ENCODE measurements around the gene CST9. TPM values are rescaled to one million over a fixed set of nuclear protein-coding genes. Genes with fewer than 3 reads are reported as not detected.
A peak's percentile ranks its signal among the peaks of the same experiment; 100 is the strongest.

CST9 gene
- total and polyA plus RNA-seq, 2 of the 13 experiments (the other 11 are each of a cell fraction or from before 2014, with no cell fraction given) = 0.07 TPM; not detected in 1

DNA sequence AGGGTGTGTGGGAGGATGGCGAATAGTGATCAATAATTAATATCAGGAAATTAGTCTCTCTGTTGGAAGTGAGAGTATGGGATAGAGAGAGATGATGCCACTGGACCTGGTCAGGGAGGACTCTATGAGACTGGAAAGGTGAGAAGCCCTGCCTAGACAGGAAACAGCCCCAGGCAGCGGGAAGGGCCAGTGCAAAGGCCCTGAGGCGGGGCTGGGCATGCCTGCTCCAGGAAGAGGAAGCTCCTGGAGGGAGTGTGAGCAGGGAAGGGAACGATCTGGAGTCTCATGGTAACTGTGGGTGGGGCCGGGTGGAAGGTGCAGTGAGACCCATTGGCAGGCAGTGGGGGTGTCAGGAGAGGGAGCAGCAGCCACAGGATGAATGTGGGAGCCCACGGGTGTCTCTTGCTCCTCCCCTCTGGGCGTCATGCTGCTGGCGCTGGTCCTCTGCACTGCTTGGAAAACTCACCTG is 33.8 kb upstream of the CST9 start (continued):
- TF ChIP-seq, protein P1, sequence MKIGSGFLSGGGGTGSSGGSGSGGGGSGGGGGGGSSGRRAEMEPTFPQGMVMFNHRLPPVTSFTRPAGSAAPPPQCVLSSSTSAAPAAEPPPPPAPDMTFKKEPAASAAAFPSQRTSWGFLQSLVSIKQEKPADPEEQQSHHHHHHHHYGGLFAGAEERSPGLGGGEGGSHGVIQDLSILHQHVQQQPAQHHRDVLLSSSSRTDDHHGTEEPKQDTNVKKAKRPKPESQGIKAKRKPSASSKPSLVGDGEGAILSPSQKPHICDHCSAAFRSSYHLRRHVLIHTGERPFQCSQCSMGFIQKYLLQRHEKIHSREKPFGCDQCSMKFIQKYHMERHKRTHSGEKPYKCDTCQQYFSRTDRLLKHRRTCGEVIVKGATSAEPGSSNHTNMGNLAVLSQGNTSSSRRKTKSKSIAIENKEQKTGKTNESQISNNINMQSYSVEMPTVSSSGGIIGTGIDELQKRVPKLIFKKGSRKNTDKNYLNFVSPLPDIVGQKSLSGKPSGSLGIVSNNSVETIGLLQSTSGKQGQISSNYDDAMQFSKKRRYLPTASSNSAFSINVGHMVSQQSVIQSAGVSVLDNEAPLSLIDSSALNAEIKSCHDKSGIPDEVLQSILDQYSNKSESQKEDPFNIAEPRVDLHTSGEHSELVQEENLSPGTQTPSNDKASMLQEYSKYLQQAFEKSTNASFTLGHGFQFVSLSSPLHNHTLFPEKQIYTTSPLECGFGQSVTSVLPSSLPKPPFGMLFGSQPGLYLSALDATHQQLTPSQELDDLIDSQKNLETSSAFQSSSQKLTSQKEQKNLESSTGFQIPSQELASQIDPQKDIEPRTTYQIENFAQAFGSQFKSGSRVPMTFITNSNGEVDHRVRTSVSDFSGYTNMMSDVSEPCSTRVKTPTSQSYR (CRISPR knock-in tag; IDR thresholded peaks at IDR 0.05; ENCODE audit: borderline replicate concordance) = peak; percentile 2; the same call in 1 of the 2 replicates
- TF ChIP-seq TARDBP (CRISPR knock-in tag; IDR thresholded peaks at IDR 0.05) (no peak), ZNF263 (CRISPR knock-in tag; IDR thresholded peaks at IDR 0.05) (peak; percentile 88), ZNF225 (CRISPR knock-in tag; IDR thresholded peaks at IDR 0.05) (no peak), PAF1 (CRISPR knock-in tag; IDR thresholded peaks at IDR 0.05) (no peak), YEATS2 (CRISPR knock-in tag; IDR thresholded peaks at IDR 0.05; ENCODE audit: borderline replicate concordance) (0 out of 2 replicates have a peak, but pooled peaks have one; percentile 13), CBX1 (IDR thresholded peaks at IDR 0.05; ENCODE audit: low read depth) (peak; percentile 39), PTBP1 (IDR thresholded peaks at IDR 0.05; ENCODE audit: low read depth, low read length, poor library complexity, severe bottlenecking) (peak; percentile 87), PPARG (CRISPR knock-in tag; conservative IDR thresholded peaks at IDR 0.05) (no peak), RCOR2 (CRISPR knock-in tag; IDR thresholded peaks at IDR 0.05) (peak; percentile 72; the same call in 1 of the 2 replicates), ZNF431 (CRISPR knock-in tag; IDR thresholded peaks at IDR 0.05; ENCODE audit: borderline replicate concordance, low read depth) (no peak), ZBTB38 (CRISPR knock-in tag; IDR thresholded peaks at IDR 0.05) (peak; percentile 53; the same call in 1 of the 2 replicates), ZNF83 (CRISPR knock-in tag; IDR thresholded peaks at IDR 0.05; ENCODE audit: borderline replicate concordance) (peak; percentile 54; the same call in 1 of the 2 replicates), ATF7 (IDR thresholded peaks at IDR 0.05) (no peak), ATF7 (CRISPR knock-in tag; IDR thresholded peaks at IDR 0.05) (no peak), MIER3 (CRISPR knock-in tag; IDR thresholded peaks at IDR 0.05; ENCODE audit: borderline replicate concordance) (0 out of 2 replicates have a peak, but pooled peaks have one; percentile 10)
- TF ChIP-seq, protein P2, sequence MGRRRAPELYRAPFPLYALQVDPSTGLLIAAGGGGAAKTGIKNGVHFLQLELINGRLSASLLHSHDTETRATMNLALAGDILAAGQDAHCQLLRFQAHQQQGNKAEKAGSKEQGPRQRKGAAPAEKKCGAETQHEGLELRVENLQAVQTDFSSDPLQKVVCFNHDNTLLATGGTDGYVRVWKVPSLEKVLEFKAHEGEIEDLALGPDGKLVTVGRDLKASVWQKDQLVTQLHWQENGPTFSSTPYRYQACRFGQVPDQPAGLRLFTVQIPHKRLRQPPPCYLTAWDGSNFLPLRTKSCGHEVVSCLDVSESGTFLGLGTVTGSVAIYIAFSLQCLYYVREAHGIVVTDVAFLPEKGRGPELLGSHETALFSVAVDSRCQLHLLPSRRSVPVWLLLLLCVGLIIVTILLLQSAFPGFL (CRISPR knock-in tag; IDR thresholded peaks at IDR 0.05) = no peak
- TF ChIP-seq, protein P3, sequence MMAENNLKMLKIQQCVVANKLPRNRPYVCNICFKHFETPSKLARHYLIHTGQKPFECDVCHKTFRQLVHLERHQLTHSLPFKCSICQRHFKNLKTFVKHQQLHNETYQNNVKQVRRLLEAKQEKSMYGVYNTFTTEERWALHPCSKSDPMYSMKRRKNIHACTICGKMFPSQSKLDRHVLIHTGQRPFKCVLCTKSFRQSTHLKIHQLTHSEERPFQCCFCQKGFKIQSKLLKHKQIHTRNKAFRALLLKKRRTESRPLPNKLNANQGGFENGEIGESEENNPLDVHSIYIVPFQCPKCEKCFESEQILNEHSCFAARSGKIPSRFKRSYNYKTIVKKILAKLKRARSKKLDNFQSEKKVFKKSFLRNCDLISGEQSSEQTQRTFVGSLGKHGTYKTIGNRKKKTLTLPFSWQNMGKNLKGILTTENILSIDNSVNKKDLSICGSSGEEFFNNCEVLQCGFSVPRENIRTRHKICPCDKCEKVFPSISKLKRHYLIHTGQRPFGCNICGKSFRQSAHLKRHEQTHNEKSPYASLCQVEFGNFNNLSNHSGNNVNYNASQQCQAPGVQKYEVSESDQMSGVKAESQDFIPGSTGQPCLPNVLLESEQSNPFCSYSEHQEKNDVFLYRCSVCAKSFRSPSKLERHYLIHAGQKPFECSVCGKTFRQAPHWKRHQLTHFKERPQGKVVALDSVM (CRISPR knock-in tag; IDR thresholded peaks at IDR 0.05) = no peak
- TF ChIP-seq, protein P4, sequence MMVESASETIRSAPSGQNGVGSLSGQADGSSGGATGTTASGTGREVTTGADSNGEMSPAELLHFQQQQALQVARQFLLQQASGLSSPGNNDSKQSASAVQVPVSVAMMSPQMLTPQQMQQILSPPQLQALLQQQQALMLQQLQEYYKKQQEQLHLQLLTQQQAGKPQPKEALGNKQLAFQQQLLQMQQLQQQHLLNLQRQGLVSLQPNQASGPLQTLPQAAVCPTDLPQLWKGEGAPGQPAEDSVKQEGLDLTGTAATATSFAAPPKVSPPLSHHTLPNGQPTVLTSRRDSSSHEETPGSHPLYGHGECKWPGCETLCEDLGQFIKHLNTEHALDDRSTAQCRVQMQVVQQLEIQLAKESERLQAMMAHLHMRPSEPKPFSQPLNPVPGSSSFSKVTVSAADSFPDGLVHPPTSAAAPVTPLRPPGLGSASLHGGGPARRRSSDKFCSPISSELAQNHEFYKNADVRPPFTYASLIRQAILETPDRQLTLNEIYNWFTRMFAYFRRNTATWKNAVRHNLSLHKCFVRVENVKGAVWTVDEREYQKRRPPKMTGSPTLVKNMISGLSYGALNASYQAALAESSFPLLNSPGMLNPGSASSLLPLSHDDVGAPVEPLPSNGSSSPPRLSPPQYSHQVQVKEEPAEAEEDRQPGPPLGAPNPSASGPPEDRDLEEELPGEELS (CRISPR knock-in tag; IDR thresholded peaks at IDR 0.05) = peak; percentile 58
- TF ChIP-seq, protein P5, sequence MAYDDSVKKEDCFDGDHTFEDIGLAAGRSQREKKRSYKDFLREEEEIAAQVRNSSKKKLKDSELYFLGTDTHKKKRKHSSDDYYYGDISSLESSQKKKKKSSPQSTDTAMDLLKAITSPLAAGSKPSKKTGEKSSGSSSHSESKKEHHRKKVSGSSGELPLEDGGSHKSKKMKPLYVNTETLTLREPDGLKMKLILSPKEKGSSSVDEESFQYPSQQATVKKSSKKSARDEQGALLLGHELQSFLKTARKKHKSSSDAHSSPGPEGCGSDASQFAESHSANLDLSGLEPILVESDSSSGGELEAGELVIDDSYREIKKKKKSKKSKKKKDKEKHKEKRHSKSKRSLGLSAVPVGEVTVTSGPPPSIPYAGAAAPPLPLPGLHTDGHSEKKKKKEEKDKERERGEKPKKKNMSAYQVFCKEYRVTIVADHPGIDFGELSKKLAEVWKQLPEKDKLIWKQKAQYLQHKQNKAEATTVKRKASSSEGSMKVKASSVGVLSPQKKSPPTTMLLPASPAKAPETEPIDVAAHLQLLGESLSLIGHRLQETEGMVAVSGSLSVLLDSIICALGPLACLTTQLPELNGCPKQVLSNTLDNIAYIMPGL (CRISPR knock-in tag; IDR thresholded peaks at IDR 0.05; ENCODE audit: borderline replicate concordance in 1 of 2, low read depth in 1 of 2) = no peak

Measured in HepG2 (cell line).